Gastroesophageal sphincter (tissue), 3 donors: ENCODE measurements around the gene IRF5.

ENCODE experiments used
- CTCF ChIP-seq, 4 experiments: fragments of 200-600 bp in 2 of 4; fragments of 450-650 bp in 2 of 4; sonication (generic) in 1 of 4; IDR thresholded peaks; one replicate each; pipeline ENCODE4 v1.5.1; 2017 to 2019; ENCODE audit warnings: antibody characterized with exemption in 4 of 4, mild to moderate bottlenecking in 2 of 4, moderate library complexity in 2 of 4
- POLR2AphosphoS5 ChIP-seq: sonication (generic); formaldehyde crosslinking; IDR thresholded peaks from one replicate; pipeline ENCODE4 v1.6.1; 2017; ENCODE audit warnings: antibody characterized with exemption

GRCh38 chr7:128911423-128912031 lies 26.2 kb upstream of the IRF5 start:
- TF ChIP-seq CTCF (IDR thresholded peaks at IDR 0.05): no peak
- TF ChIP-seq POLR2AphosphoS5: no peak
